PC-3 (cell line): Measurements from ENCODE around the gene AKAP13. TPM values are rescaled to one million over a fixed set of nuclear protein-coding genes. Genes with fewer than 3 reads are reported as not detected.

ENCODE experiments used
- ATAC-seq: fragments of 200-7000 bp; cut with Tn5 transposase; 2 replicates; pipeline ENCODE4 v1.9.1; 2020; ENCODE audit warnings: mild to moderate bottlenecking, moderate library complexity
- BruUV-seq: library from RNA; stranded (reverse); fragments of 400-500 nt; replicated peaks from 2 replicates; lab custom pipeline; 2021; lab: Mats Ljungman, UMichigan
- CTCF ChIA-PET: fragments of 300-600 bp; sonication (Branson Sonifier 250); formaldehyde crosslinking; loops from one replicate; lab custom pipeline; 2022; ENCODE audit warnings: antibody characterized with exemption; lab: Charles Lee
- POLR2A ChIA-PET: fragments of 300-600 bp; sonication (Branson Sonifier 250); formaldehyde crosslinking; loops from one replicate; lab custom pipeline; 2022; ENCODE audit warnings: antibody characterized with exemption; ENCODE audit not compliant: unreplicated experiment; lab: Charles Lee
- DNase-seq: peaks from one replicate; pipeline ENCODE4 v3.0.0-alpha.2; 2015
- H2AFZ ChIP-seq: fragments of 300-600 bp; sonication (generic); 2 replicates; pipeline ENCODE4 v1.6.0; 2016; ENCODE audit warnings: antibody characterized with exemption, low read length
- H3F3A ChIP-seq: fragments of 300-600 bp; sonication (generic); one replicate; pipeline ENCODE4 v1.6.0; 2017; ENCODE audit warnings: antibody characterized with exemption, low read length, control low read depth, mild to moderate bottlenecking; ENCODE audit not compliant: unreplicated experiment
- H3K27ac ChIP-seq: fragments of 300-600 bp; sonication (generic); 2 replicates; pipeline ENCODE4 v1.5.1; 2016; ENCODE audit warnings: mild to moderate bottlenecking, low read length
- H3K27me3 ChIP-seq: fragments of 300-600 bp; sonication (generic); 2 replicates; pipeline ENCODE4 v1.6.1; 2016; ENCODE audit warnings: low read length, mixed read lengths
- H3K36me3 ChIP-seq: fragments of 300-600 bp; sonication (generic); 2 replicates; pipeline ENCODE4 v1.6.1; 2016; ENCODE audit warnings: low read depth, mixed run types, low read length, mixed read lengths
- H3K4me1 ChIP-seq: fragments of 300-600 bp; sonication (generic); 2 replicates; pipeline ENCODE4 v1.5.1; 2016; ENCODE audit warnings: low read length; ENCODE audit not compliant: insufficient read depth
- H3K4me2 ChIP-seq: fragments of 300-600 bp; sonication (generic); 2 replicates; pipeline ENCODE4 v1.6.0; 2016; ENCODE audit warnings: low read length
- H3K4me3 ChIP-seq: fragments of 300-600 bp; sonication (generic); 2 replicates; pipeline ENCODE4 v1.5.1; 2016; ENCODE audit warnings: mild to moderate bottlenecking, low read length, mixed read lengths
- H3K79me2 ChIP-seq: fragments of 300-600 bp; sonication (generic); 2 replicates; pipeline ENCODE4 v1.6.1; 2017; ENCODE audit warnings: low read length, mixed read lengths
- H3K9ac ChIP-seq: fragments of 300-600 bp; sonication (generic); 2 replicates; pipeline ENCODE4 v1.6.0; 2016; ENCODE audit warnings: mild to moderate bottlenecking, low read length
- H3K9me2 ChIP-seq: fragments of 300-600 bp; sonication (generic); replicated peaks from 2 replicates; pipeline ENCODE4 v1.6.1; 2016; ENCODE audit warnings: mixed run types, low read length, mixed read lengths
- H3K9me3 ChIP-seq: fragments of 300-600 bp; sonication (generic); 2 replicates; pipeline ENCODE4 v1.6.1; 2016; ENCODE audit warnings: low read length, mixed read lengths
- H4K20me1 ChIP-seq: fragments of 300-600 bp; sonication (generic); 2 replicates; pipeline ENCODE4 v1.6.1; 2016; ENCODE audit warnings: low read length, mixed read lengths
- EZH2 ChIP-seq: fragments of 300-600 bp; sonication (generic); IDR thresholded peaks from one replicate; pipeline ENCODE4 v1.6.1; 2017; ENCODE audit warnings: antibody characterized with exemption, mild to moderate bottlenecking, low read length; ENCODE audit not compliant: unreplicated experiment
- EZH2phosphoT487 ChIP-seq: fragments of 300-600 bp; sonication (generic); IDR thresholded peaks from 2 replicates; pipeline ENCODE4 v1.6.1; 2018; ENCODE audit warnings: mild to moderate bottlenecking, antibody characterized with exemption, low read length, borderline replicate concordance
- intact Hi-C: fragments of 100-400 bp; cut with micrococcal nuclease; formaldehyde crosslinking; loops from 2 replicates; pipeline ENCODE4 v1.9.0; 2023
- total RNA-seq: library from RNA; depleted of rRNA; stranded (reverse); fragments of >200 nt; gene quantifications from 2 replicates; pipeline ENCODE4 v1.2.3, GENCODE V29; 2014
- TF ChIP-seq, protein P1 (sequence below): fragments of 300-600 bp; sonication (generic); conservative IDR thresholded peaks from 2 replicates; pipeline ENCODE4 v1.5.1; 2017; ENCODE audit warnings: antibody characterized with exemption, low read depth, mild to moderate bottlenecking, low read length

AKAP13 gene
- total RNA-seq, 1 experiment from 2014 or later = 36.8 TPM

DNA sequence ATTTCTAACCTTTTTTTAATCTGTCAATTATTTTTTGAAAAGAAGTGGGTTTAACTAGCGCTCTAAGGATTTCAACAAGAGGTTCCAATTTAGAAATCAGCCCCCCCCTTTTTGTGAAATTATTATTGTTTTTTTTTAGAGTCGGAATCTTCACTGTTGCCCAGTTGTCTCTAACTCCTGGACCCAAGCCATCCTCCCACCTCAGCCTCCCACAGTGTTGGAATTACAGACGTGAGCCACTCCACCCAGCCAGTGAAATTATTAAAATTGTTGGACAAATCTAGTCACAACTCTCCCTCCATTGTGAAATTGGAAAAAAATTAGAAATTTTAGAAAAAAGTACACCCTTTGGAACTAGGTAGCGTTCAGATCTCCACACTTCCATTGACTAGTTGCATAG lies 2.5 kb downstream of the AKAP13 start:
- H3K9me2 ChIP-seq = no peaks in the 10 kb centered on the region
- TF ChIP-seq, protein P1, sequence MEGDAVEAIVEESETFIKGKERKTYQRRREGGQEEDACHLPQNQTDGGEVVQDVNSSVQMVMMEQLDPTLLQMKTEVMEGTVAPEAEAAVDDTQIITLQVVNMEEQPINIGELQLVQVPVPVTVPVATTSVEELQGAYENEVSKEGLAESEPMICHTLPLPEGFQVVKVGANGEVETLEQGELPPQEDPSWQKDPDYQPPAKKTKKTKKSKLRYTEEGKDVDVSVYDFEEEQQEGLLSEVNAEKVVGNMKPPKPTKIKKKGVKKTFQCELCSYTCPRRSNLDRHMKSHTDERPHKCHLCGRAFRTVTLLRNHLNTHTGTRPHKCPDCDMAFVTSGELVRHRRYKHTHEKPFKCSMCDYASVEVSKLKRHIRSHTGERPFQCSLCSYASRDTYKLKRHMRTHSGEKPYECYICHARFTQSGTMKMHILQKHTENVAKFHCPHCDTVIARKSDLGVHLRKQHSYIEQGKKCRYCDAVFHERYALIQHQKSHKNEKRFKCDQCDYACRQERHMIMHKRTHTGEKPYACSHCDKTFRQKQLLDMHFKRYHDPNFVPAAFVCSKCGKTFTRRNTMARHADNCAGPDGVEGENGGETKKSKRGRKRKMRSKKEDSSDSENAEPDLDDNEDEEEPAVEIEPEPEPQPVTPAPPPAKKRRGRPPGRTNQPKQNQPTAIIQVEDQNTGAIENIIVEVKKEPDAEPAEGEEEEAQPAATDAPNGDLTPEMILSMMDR = no peak
- TF ChIP-seq EZH2phosphoT487 = no peak
- no peak for TF ChIP-seq EZH2
- no peak overlapping the region for H3K27ac ChIP-seq
- no peak for ATAC-seq
- peak overlapping the region; percentile 78; the same call in 1 of the 2 replicates for H3K4me3 ChIP-seq
- DNase-seq = no peak
- H3K79me2 ChIP-seq = peaks cover 71% of the 10 kb centered on the region
- no peak overlapping the region for H2AFZ ChIP-seq
- ChIA-PET POLR2A (no interaction called here), CTCF (interaction anchor here (0.6 kb wide), 1 partner anchor 31 kb away, joined by 3 read pairs; no protein-coding TSS in a partner anchor)
- H3K4me1 ChIP-seq = peaks cover 24% of the 10 kb centered on the region
- H3K9me3 ChIP-seq = no peaks in the 10 kb centered on the region
- intact Hi-C loops = no loop called here
- H3K4me2 ChIP-seq = peak overlapping the region; percentile 87
- peaks cover 4% of the 10 kb centered on the region; the same call in 1 of the 2 replicates for H3K36me3 ChIP-seq
- no TSS peak for BruUV-seq
- peaks cover 34% of the 10 kb centered on the region for H4K20me1 ChIP-seq
- H3K9ac ChIP-seq = no peak overlapping the region; the same call in 1 of the 2 replicates
- H3K27me3 ChIP-seq = no peaks in the 10 kb centered on the region
- H3F3A ChIP-seq = no peaks in the 10 kb centered on the region

DNA sequence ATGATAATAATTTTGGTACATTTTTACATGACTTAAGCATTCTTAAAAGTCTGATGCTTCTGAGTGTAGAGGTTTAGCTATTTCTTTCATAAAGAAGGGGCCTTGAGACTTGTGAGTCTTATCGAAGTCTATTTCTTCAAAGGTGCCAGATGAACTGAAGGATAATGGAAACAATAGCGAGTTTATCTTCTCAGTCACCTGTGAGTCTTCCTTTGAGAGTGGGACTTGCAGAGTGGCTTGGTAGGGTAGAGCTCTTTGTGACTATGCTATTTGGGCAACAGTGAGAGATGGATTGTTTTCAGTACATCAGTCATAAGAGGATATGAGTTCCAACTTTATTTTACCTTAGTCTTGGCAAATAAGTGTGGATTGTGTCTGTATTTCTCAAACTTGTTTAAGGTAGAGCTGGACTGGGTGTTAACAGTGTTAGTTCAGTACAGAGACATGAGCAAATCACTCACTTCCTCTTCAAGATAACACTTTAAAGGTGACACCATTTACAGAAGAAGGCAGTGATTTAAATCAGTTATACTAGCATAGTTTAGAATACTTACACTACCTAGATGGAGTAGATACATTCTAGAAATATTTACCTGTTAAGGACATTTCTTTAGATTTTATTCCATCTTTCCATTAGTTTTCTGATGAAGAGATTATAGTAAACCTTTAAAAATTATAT lies 3.2 kb downstream of the AKAP13 start:
- Histone ChIP-seq H2AFZ (no peak overlapping the region), H3K9me2 (no peaks in the 10 kb centered on the region), H3K4me1 (peaks cover 24% of the 10 kb centered on the region), H3K79me2 (peaks cover 78% of the 10 kb centered on the region), H4K20me1 (peaks cover 37% of the 10 kb centered on the region), H3K4me2 (peak overlapping the region; percentile 87), H3K36me3 (peaks cover 4% of the 10 kb centered on the region; the same call in 1 of the 2 replicates), H3F3A (no peaks in the 10 kb centered on the region), H3K27me3 (no peaks in the 10 kb centered on the region), H3K9me3 (no peaks in the 10 kb centered on the region), H3K27ac (no peak overlapping the region), H3K9ac (no peak overlapping the region), H3K4me3 (no peak overlapping the region; the same call in 1 of the 2 replicates)
- intact Hi-C loops = no loop called here
- no peak for ATAC-seq
- ChIA-PET CTCF (interaction anchor here (0.6 kb wide), 1 partner anchor 31 kb away, joined by 3 read pairs; no protein-coding TSS in a partner anchor), POLR2A (no interaction called here)
- TF ChIP-seq EZH2 = no peak
- TF ChIP-seq EZH2phosphoT487 = no peak
- TF ChIP-seq, protein P1 = no peak
- no TSS peak for BruUV-seq
- DNase-seq = no peak

DNA sequence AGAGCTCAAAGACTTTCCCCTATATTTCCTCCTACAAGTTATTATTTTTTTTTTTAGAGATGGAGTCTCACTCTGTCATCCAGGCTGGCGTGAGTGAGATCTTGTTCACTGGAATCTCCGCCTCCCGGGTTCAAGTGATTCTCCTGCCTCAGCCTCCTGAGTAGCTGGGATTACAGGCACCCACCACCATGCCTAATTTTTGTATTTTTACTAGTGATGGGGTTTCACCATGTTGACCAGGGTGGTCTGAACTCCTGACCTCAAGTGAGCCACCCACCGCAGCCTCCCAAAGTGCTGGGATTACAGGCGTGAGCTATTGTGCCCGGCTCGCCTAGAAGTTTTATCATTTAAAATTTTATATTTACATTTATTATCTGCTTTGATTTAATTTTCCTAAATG lies 5.9 kb downstream of the AKAP13 start:
- Histone ChIP-seq H3K4me3 (no peak overlapping the region), H3K36me3 (peaks cover 4% of the 10 kb centered on the region; the same call in 1 of the 2 replicates), H3K9me2 (no peaks in the 10 kb centered on the region), H3K27ac (no peak overlapping the region), H3K9ac (no peak overlapping the region), H3K4me2 (no peak overlapping the region), H3K9me3 (no peaks in the 10 kb centered on the region), H2AFZ (no peak overlapping the region), H3K27me3 (no peaks in the 10 kb centered on the region), H4K20me1 (peaks cover 45% of the 10 kb centered on the region), H3K79me2 (peaks cover 100% of the 10 kb centered on the region), H3F3A (no peaks in the 10 kb centered on the region), H3K4me1 (peaks cover 18% of the 10 kb centered on the region)
- DNase-seq (no peak), ATAC-seq (no peak)
- TF ChIP-seq EZH2phosphoT487 = no peak
- TF ChIP-seq, protein P1 = no peak
- no peak for TF ChIP-seq EZH2
- CTCF ChIA-PET = interaction anchor here (0.6 kb wide), 1 partner anchor 11 kb away, joined by 3 read pairs; no protein-coding TSS in a partner anchor
- POLR2A ChIA-PET = no interaction called here
- no TSS peak for BruUV-seq
- intact Hi-C loops = no loop called here
